Measurements from ENCODE around the gene ROM1. TPM values are rescaled to one million over a fixed set of nuclear protein-coding genes. Genes with fewer than 3 reads are reported as not detected.

The ROM1 gene
- total and polyA plus RNA-seq, 2 donors (not counting 3 experiments of a cell fraction or from before 2014, with no cell fraction given) = 5.3 to 8.8 TPM

DNA sequence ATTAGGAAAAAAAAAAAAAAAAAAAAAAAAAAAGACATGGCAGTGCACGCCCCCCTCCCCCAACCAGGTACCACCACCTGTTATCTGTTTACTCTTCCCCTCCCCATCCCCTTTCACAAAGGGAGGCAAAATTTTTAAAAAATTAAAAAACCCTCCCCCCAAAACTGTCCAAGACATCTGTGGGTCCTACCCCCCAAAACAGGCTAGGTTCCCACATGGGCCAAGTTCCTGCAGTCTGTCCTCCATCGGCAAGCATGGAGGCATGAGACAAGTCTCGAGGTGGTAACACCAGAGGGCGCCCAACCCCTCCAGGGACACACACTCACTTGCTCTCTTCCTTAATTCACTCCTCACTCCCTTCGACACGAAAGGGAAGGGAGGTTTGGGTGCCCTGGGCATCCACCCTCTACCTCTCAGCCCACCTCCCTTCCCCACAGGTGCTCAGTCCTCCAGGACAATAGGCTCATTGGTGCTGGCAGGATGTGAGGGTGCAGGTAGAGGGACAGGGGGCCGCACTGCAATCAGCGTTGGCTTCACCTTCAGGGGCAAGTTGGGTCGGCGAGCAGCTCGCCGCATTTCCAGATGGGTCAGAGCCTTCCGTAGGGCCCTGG lies 19.5 kb upstream of the ROM1 start:
- intact Hi-C loops (cut with micrococcal nuclease) (loop anchor here (1.0 to 5.0 kb wide), 2 partner anchors 101 to 249 kb away; no protein-coding TSS in a partner anchor), dilution Hi-C loops (cut with MboI; ENCODE audit: extremely low pct_ligation_motif_present, low sequenced_read_pairs) (no loop called here)
- Histone ChIP-seq H3K79me2 (ENCODE audit: control insufficient read depth, insufficient read depth, low read length) (peaks cover 29% of the 10 kb centered on the region), H3K4me1 (ENCODE audit: control insufficient read depth, extremely low read depth, insufficient read depth, low read length) (peaks cover 18% of the 10 kb centered on the region), H3K9me3 (replicated peaks; ENCODE audit: control insufficient read depth, insufficient read depth, low read length) (no peaks in the 10 kb centered on the region), H3K4me3 (replicated peaks in 1 of 3; ENCODE audit: insufficient read depth in 1 of 3, low read depth in 1 of 3, low read length in 3 of 3) (no peak overlapping the region), H3K4me2 (ENCODE audit: insufficient read depth, low read length) (no peak overlapping the region), H3K27ac (ENCODE audit: insufficient read depth, low read depth, low read length) (no peak overlapping the region), H3K9me1 (replicated peaks; ENCODE audit: control insufficient read depth, extremely low read depth, insufficient read depth, low read length) (no peaks in the 10 kb centered on the region), H3K27me3 (ENCODE audit: control insufficient read depth in 2 of 2, insufficient read depth in 2 of 2, low read length in 2 of 2) (no peaks in the 10 kb centered on the region), H3K9ac (replicated peaks; ENCODE audit: extremely low read depth, insufficient read depth, low read length) (no peak overlapping the region), H4K20me1 (replicated peaks; ENCODE audit: control insufficient read depth, extremely low read depth, insufficient read depth, low read length) (no peaks in the 10 kb centered on the region), H3K36me3 (ENCODE audit: control insufficient read depth in 2 of 2, extremely low read depth in 1 of 2, insufficient read depth in 2 of 2, low read length in 2 of 2) (peaks cover 37 to 45% of the 10 kb centered on the region in 2 experiments), H2AFZ (ENCODE audit: low read depth, low read length) (no peak overlapping the region)
- BruUV-seq (replicated peaks) = no TSS peak
- peak; percentile 20 for TF ChIP-seq POLR2AphosphoS5 (IDR thresholded peaks at IDR 0.05; ENCODE audit: insufficient read depth, low read depth, low read length)
- TF ChIP-seq, protein P1, sequence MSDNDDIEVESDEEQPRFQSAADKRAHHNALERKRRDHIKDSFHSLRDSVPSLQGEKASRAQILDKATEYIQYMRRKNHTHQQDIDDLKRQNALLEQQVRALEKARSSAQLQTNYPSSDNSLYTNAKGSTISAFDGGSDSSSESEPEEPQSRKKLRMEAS (IDR thresholded peaks at IDR 0.05; ENCODE audit: insufficient read depth, insufficient read length) = no peak
- TF ChIP-seq FOS (IDR thresholded peaks at IDR 0.05; ENCODE audit: borderline replicate concordance, insufficient read depth, low read length) = no peak
- no peak for TF ChIP-seq EZH2 (IDR thresholded peaks at IDR 0.05; ENCODE audit: borderline replicate concordance, low read depth, low read length, severe bottlenecking)
- TF ChIP-seq, protein P2, sequence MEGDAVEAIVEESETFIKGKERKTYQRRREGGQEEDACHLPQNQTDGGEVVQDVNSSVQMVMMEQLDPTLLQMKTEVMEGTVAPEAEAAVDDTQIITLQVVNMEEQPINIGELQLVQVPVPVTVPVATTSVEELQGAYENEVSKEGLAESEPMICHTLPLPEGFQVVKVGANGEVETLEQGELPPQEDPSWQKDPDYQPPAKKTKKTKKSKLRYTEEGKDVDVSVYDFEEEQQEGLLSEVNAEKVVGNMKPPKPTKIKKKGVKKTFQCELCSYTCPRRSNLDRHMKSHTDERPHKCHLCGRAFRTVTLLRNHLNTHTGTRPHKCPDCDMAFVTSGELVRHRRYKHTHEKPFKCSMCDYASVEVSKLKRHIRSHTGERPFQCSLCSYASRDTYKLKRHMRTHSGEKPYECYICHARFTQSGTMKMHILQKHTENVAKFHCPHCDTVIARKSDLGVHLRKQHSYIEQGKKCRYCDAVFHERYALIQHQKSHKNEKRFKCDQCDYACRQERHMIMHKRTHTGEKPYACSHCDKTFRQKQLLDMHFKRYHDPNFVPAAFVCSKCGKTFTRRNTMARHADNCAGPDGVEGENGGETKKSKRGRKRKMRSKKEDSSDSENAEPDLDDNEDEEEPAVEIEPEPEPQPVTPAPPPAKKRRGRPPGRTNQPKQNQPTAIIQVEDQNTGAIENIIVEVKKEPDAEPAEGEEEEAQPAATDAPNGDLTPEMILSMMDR (IDR thresholded peaks at IDR 0.05; ENCODE audit: extremely low read depth in 1 of 2, insufficient read depth in 1 of 2, low read depth in 1 of 2, low read length in 2 of 2) = peak; percentile 54 to 78
- TF ChIP-seq JUN (IDR thresholded peaks at IDR 0.05; ENCODE audit: borderline replicate concordance, insufficient read depth, insufficient read length, low read depth) = no peak
- TF ChIP-seq POLR2A (IDR thresholded peaks at IDR 0.05; ENCODE audit: low read depth, low read length) = peak; percentile 13
- TF ChIP-seq MYC (IDR thresholded peaks at IDR 0.05; ENCODE audit: low read depth, low read length) = no peak
- TF ChIP-seq GATA2 (IDR thresholded peaks at IDR 0.05; ENCODE audit: insufficient read depth, insufficient read length, low read depth, low read length) = no peak
- POLR2A ChIA-PET = interaction anchor here (3.7 kb wide), 1 partner anchor 18 kb away, joined by 75 read pairs; the partner anchor contains the start of gene EEF1G
- DNase-seq (ENCODE audit: low read depth, low spot score) (peak; percentile 73), FAIRE-seq (peak; percentile 89)
- CTCF ChIA-PET = interaction anchor here (1.2 to 4.5 kb wide), 9 partner anchors 7 to 199 kb away, joined by 3 to 52 read pairs (median 20); partner anchors contain the start of genes EML3, MTA2 and ROM1

Measured in endothelial cell of umbilical vein (primary cell).